HG03066 (cell line): ENCODE data around the gene KLHL18.
"Not testable (repeated sequence)": the region's sequence is repeated elsewhere in the genome, so short reads cannot be mapped to it uniquely, and the experiment has no call there.

Source experiments
- ATAC-seq: cut with Tn5 transposase; IDR thresholded peaks from one replicate; pipeline ENCODE4 v1.9.1; 2021; ENCODE audit warnings: low read depth; ENCODE audit not compliant: unreplicated experiment

The KLHL18 gene

GRCh38 chr3:47310391-47310790, 27.6 kb downstream of the KLHL18 start:
- no peak for ATAC-seq

GRCh38 chr3:47313341-47314055, 30.8 kb downstream of the KLHL18 start:
- ATAC-seq = no peak

- ATAC-seq = no peak
These were observed 31.5 kb downstream of the KLHL18 start for GRCh38 chr3:47314056-47314764.

GRCh38 chr3:47315069-47315647, 32.4 kb downstream of the KLHL18 start:
- no peak for ATAC-seq

- ATAC-seq = not testable (repeated sequence)
These were observed 33.4 kb downstream of the KLHL18 start for GRCh38 chr3:47316151-47316550.

- ATAC-seq = no peak
These were observed 36.2 kb downstream of the KLHL18 start for GRCh38 chr3:47318916-47319315.

GRCh38 chr3:47319956-47320355, 37.2 kb downstream of the KLHL18 start:
- ATAC-seq = no peak

- no peak for ATAC-seq
These were observed 40.9 kb downstream of the KLHL18 start for GRCh38 chr3:47323431-47324277.

- no peak for ATAC-seq
These were observed 41.6 kb downstream of the KLHL18 start for GRCh38 chr3:47324278-47324865.

GRCh38 chr3:47333907-47334306, 51.2 kb downstream of the KLHL18 start:
- ATAC-seq = no peak

GRCh38 chr3:47337656-47338055, 54.9 kb downstream of the KLHL18 start:
- no peak for ATAC-seq

GRCh38 chr3:47339951-47340350, 57.2 kb downstream of the KLHL18 start:
- ATAC-seq = no peak

- no peak for ATAC-seq
These were observed 58.1 kb downstream of the KLHL18 start for GRCh38 chr3:47340866-47341265.

- ATAC-seq = no peak
These were observed 59.4 kb downstream of the KLHL18 start for GRCh38 chr3:47342151-47342550.

- no peak for ATAC-seq
These were observed 60.1 kb downstream of the KLHL18 start for GRCh38 chr3:47342812-47343211.

- no peak for ATAC-seq
These were observed 60.8 kb downstream of the KLHL18 start for GRCh38 chr3:47343471-47343971.

GRCh38 chr3:47344971-47345370, 62.2 kb downstream of the KLHL18 start:
- ATAC-seq = no peak

- ATAC-seq = peak; percentile 93
These were observed 64.6 kb downstream of the KLHL18 start for GRCh38 chr3:47347217-47347801.

GRCh38 chr3:47348411-47349154, 65.8 kb downstream of the KLHL18 start:
- no peak for ATAC-seq
